ENCODE results near the gene PHF24. TPM values are rescaled to one million over a fixed set of nuclear protein-coding genes. Genes with fewer than 3 reads are reported as not detected.
A peak's percentile ranks its signal among the peaks of the same experiment; 100 is the strongest.

Gene PHF24
- total and polyA plus RNA-seq, 8 donors: 0.05 to 0.92 (median 0.06) TPM; not detected in 5

- WGBS, 5 donors: 54 to 76% (median 68%) methylated on average over 7 of the region's 7 CpGs
- Histone ChIP-seq H3K4me3 (peak overlapping the region in 3 of 4 donors; percentile 64 to 93 (median 71)), H3K4me1 (peaks cover 43 to 84% (median 64%) of the 10 kb centered on the region in 4 donors), H3K27me3 (no peaks in the 10 kb centered on the region), H3K9me3 (no peaks in the 10 kb centered on the region), H3K27ac (peak overlapping the region in 4 of 5 donors; percentile 90 to 99 (median 92)), H3K36me3 (peaks cover under 1 to 3% (median 1%) of the 10 kb centered on the region in 4 donors)
- intact Hi-C loops (cut with DNase I; ENCODE audit: low total_unique reads): no loop called here
- no peak for TF ChIP-seq POLR2AphosphoS5 (IDR thresholded peaks at IDR 0.05)
- no peak for TF ChIP-seq CTCF (IDR thresholded peaks at IDR 0.05)
- no peak for TF ChIP-seq EP300 (IDR thresholded peaks at IDR 0.05)
- no peak for TF ChIP-seq POLR2A (IDR thresholded peaks at IDR 0.05)
- DNase-seq: peak in 1 of 2 donors; percentile 20
Observed at GRCh38 chr9:34990908-34991606, 33.0 kb downstream of the PHF24 start.

GRCh38 chr9:34991607-34992375 lies 33.7 kb downstream of the PHF24 start:
- H3K4me3 ChIP-seq: peak overlapping the region in 1 of 4 donors; percentile 6

GRCh38 chr9:34992376-34992951 lies 34.4 kb downstream of the PHF24 start:
- peak in 1 of 2 donors; percentile 65 for DNase-seq
- H3K27ac ChIP-seq: peak overlapping the region; percentile 65 to 99 (median 91)
- TF ChIP-seq POLR2AphosphoS5 (IDR thresholded peaks at IDR 0.05) (peak in 1 of 3 donors; percentile 60), CTCF (IDR thresholded peaks at IDR 0.05) (no peak), POLR2A (IDR thresholded peaks at IDR 0.05) (no peak), EP300 (IDR thresholded peaks at IDR 0.05) (peak; percentile 5)
- no peak overlapping the region for H3K4me3 ChIP-seq
- intact Hi-C loops (cut with DNase I; ENCODE audit: low total_unique reads): no loop called here
- 63 to 69% (median 65%) methylated on average over 11 to 16 of the region's 16 CpGs for WGBS, 5 donors
- peaks cover 43 to 80% (median 65%) of the 10 kb centered on the region in 4 donors for H3K4me1 ChIP-seq
- H3K9me3 ChIP-seq: no peaks in the 10 kb centered on the region
- H3K36me3 ChIP-seq: peaks cover 11 to 17% (median 14%) of the 10 kb centered on the region in 4 donors
- no peaks in the 10 kb centered on the region for H3K27me3 ChIP-seq

More at GRCh38 chr9:34991607-34992375, 33.7 kb downstream of the PHF24 start:
- intact Hi-C loops (cut with DNase I; ENCODE audit: low total_unique reads): no loop called here
- H3K4me1 ChIP-seq: peaks cover 43 to 79% (median 65%) of the 10 kb centered on the region in 4 donors
- peak in 1 of 2 donors; percentile 60 for DNase-seq
- WGBS, 5 donors: 62 to 73% (median 71%) methylated on average over 13 to 15 of the region's 15 CpGs
- peak in 1 of 3 donors; percentile 41 for TF ChIP-seq POLR2AphosphoS5 (IDR thresholded peaks at IDR 0.05)
- TF ChIP-seq CTCF (IDR thresholded peaks at IDR 0.05): no peak
- no peaks in the 10 kb centered on the region for H3K9me3 ChIP-seq
- H3K27me3 ChIP-seq: no peaks in the 10 kb centered on the region
- peaks cover 6 to 11% (median 8%) of the 10 kb centered on the region in 4 donors for H3K36me3 ChIP-seq
- peak overlapping the region; percentile 65 to 99 (median 91) for H3K27ac ChIP-seq
